WERI-Rb-1 (cell line): Measurements from ENCODE around the gene IL18BP.

Experiments used
- DNase-seq: peaks from one replicate; pipeline ENCODE4 v3.0.0-alpha.2; 2020
- H3K27ac ChIP-seq: fragments of 250-450 bp; sonication (Bioruptor Pico); 2 replicates; pipeline ENCODE4 v1.5.1; 2020; ENCODE audit warnings: mild to moderate bottlenecking, moderate library complexity
- H3K27me3 ChIP-seq: fragments of 250-450 bp; sonication (Bioruptor Pico); 2 replicates; pipeline ENCODE4 v1.5.1; 2021; ENCODE audit warnings: mild to moderate bottlenecking, low read depth, moderate library complexity; ENCODE audit not compliant: insufficient read depth, severe bottlenecking
- H3K36me3 ChIP-seq: fragments of 250-450 bp; sonication (Bioruptor Pico); 2 replicates; pipeline ENCODE4 v1.5.1; 2020; ENCODE audit warnings: mild to moderate bottlenecking, moderate library complexity
- H3K4me3 ChIP-seq: 2 replicates; pipeline ENCODE4 v1.5.1; 2011; ENCODE audit warnings: low read depth, mild to moderate bottlenecking, control low read depth, low read length
- H3K9me3 ChIP-seq: fragments of 250-450 bp; sonication (Bioruptor Pico); 2 replicates; pipeline ENCODE4 v1.5.1; 2021; ENCODE audit warnings: mild to moderate bottlenecking, moderate library complexity; ENCODE audit not compliant: severe bottlenecking
- CTCF ChIP-seq: IDR thresholded peaks from 2 replicates; pipeline ENCODE4 v1.5.1; 2011; ENCODE audit warnings: low read depth, mild to moderate bottlenecking, control low read depth, inconsistent platforms, low read length

IL18BP gene

GRCh38 chr11:72015511-72016061 is 16.9 kb downstream of the IL18BP start:
- H3K36me3 ChIP-seq = peaks cover 100% of the 10 kb centered on the region
- peak; percentile 72 for TF ChIP-seq CTCF
- H3K27ac ChIP-seq = no peak overlapping the region
- H3K27me3 ChIP-seq = no peaks in the 10 kb centered on the region
- H3K9me3 ChIP-seq = no peaks in the 10 kb centered on the region
- peak; percentile 53 for DNase-seq
- H3K4me3 ChIP-seq = no peak overlapping the region

GRCh38 chr11:72018171-72018570 is 19.5 kb downstream of the IL18BP start:
- no peak for DNase-seq
- H3K27me3 ChIP-seq = no peaks in the 10 kb centered on the region
- H3K9me3 ChIP-seq = no peaks in the 10 kb centered on the region
- no peak overlapping the region for H3K27ac ChIP-seq
- H3K36me3 ChIP-seq = peaks cover 99% of the 10 kb centered on the region
- no peak for TF ChIP-seq CTCF
- H3K4me3 ChIP-seq = no peak overlapping the region

- TF ChIP-seq CTCF = no peak
- DNase-seq = no peak
- peaks cover 88% of the 10 kb centered on the region for H3K36me3 ChIP-seq
- no peaks in the 10 kb centered on the region for H3K9me3 ChIP-seq
- H3K4me3 ChIP-seq = no peak overlapping the region
- no peaks in the 10 kb centered on the region for H3K27me3 ChIP-seq
- H3K27ac ChIP-seq = no peak overlapping the region
Measured at GRCh38 chr11:72023335-72023734, 24.6 kb downstream of the IL18BP start.

- no peak for DNase-seq
- no peak overlapping the region for H3K27ac ChIP-seq
- peaks cover 88% of the 10 kb centered on the region for H3K36me3 ChIP-seq
- no peaks in the 10 kb centered on the region for H3K9me3 ChIP-seq
- no peak for TF ChIP-seq CTCF
- H3K4me3 ChIP-seq = no peak overlapping the region
- no peaks in the 10 kb centered on the region for H3K27me3 ChIP-seq
Measured at GRCh38 chr11:72024069-72024754, 25.5 kb downstream of the IL18BP start.

GRCh38 chr11:72026090-72026489 is 27.4 kb downstream of the IL18BP start:
- no peaks in the 10 kb centered on the region for H3K9me3 ChIP-seq
- DNase-seq = no peak
- TF ChIP-seq CTCF = no peak
- H3K27ac ChIP-seq = no peak overlapping the region
- peaks cover 81% of the 10 kb centered on the region for H3K36me3 ChIP-seq
- H3K4me3 ChIP-seq = no peak overlapping the region
- H3K27me3 ChIP-seq = no peaks in the 10 kb centered on the region

- no peak for TF ChIP-seq CTCF
- DNase-seq = no peak
- Histone ChIP-seq H3K9me3 (no peaks in the 10 kb centered on the region), H3K4me3 (no peak overlapping the region), H3K36me3 (peaks cover 78% of the 10 kb centered on the region), H3K27me3 (no peaks in the 10 kb centered on the region), H3K27ac (no peak overlapping the region)
Measured at GRCh38 chr11:72030472-72031045, 31.9 kb downstream of the IL18BP start.
